Inferior parietal cortex (tissue), 1 donor: ENCODE results near the gene CACNA1C.

ENCODE experiments used
- DNase-seq: peaks from one replicate; pipeline ENCODE4 v3.0.0-alpha.2; 2016; ENCODE audit errors: extremely low spot score

The CACNA1C gene

GRCh38 chr12:2622460-2622859, 569.7 kb downstream of the CACNA1C start:
- no peak for DNase-seq

- DNase-seq = no peak
Observed at GRCh38 chr12:2623472-2623871, 570.7 kb downstream of the CACNA1C start.

- no peak for DNase-seq
Observed at GRCh38 chr12:2624543-2625288, 571.9 kb downstream of the CACNA1C start.

GRCh38 chr12:2625289-2625612, 572.5 kb downstream of the CACNA1C start:
- DNase-seq = no peak

GRCh38 chr12:2627076-2627834, 574.5 kb downstream of the CACNA1C start:
- no peak for DNase-seq

- no peak for DNase-seq
Observed at GRCh38 chr12:2627835-2628191, 575.0 kb downstream of the CACNA1C start.

GRCh38 chr12:2628401-2628800, 575.6 kb downstream of the CACNA1C start:
- no peak for DNase-seq

GRCh38 chr12:2629051-2629450, 576.3 kb downstream of the CACNA1C start:
- DNase-seq = no peak

GRCh38 chr12:2631653-2632350, 579.0 kb downstream of the CACNA1C start:
- DNase-seq = no peak

- DNase-seq = no peak
Observed at GRCh38 chr12:2633176-2633824, 580.5 kb downstream of the CACNA1C start.

- DNase-seq = no peak
Observed at GRCh38 chr12:2633825-2634200, 581.0 kb downstream of the CACNA1C start.

- DNase-seq = no peak
Observed at GRCh38 chr12:2634471-2634870, 581.7 kb downstream of the CACNA1C start.

GRCh38 chr12:2636741-2637340, 584.1 kb downstream of the CACNA1C start:
- DNase-seq = no peak

GRCh38 chr12:2637371-2637770, 584.6 kb downstream of the CACNA1C start:
- DNase-seq = no peak

GRCh38 chr12:2638273-2639019, 585.7 kb downstream of the CACNA1C start:
- DNase-seq = no peak

GRCh38 chr12:2639020-2639298, 586.2 kb downstream of the CACNA1C start:
- DNase-seq = no peak

GRCh38 chr12:2640281-2640680, 587.5 kb downstream of the CACNA1C start:
- no peak for DNase-seq

- peak; percentile 36 for DNase-seq
Observed at GRCh38 chr12:2640709-2641108, 587.9 kb downstream of the CACNA1C start.

- DNase-seq = no peak
Observed at GRCh38 chr12:2641207-2641606, 588.4 kb downstream of the CACNA1C start.

GRCh38 chr12:2641761-2642160, 589.0 kb downstream of the CACNA1C start:
- no peak for DNase-seq

GRCh38 chr12:2642176-2642892, 589.5 kb downstream of the CACNA1C start:
- DNase-seq = no peak
